OCI-M2 (cell line): ENCODE data around the gene CHMP3.
"Not testable (repeated sequence)": the region's sequence is repeated elsewhere in the genome, so short reads cannot be mapped to it uniquely, and the experiment has no call there.

Experiments used
- DNase-seq: peaks from one replicate; lab custom pipeline; 2025; ENCODE audit not compliant: unreplicated experiment; lab: John Stamatoyannopoulos, UW

The CHMP3 gene

DNA sequence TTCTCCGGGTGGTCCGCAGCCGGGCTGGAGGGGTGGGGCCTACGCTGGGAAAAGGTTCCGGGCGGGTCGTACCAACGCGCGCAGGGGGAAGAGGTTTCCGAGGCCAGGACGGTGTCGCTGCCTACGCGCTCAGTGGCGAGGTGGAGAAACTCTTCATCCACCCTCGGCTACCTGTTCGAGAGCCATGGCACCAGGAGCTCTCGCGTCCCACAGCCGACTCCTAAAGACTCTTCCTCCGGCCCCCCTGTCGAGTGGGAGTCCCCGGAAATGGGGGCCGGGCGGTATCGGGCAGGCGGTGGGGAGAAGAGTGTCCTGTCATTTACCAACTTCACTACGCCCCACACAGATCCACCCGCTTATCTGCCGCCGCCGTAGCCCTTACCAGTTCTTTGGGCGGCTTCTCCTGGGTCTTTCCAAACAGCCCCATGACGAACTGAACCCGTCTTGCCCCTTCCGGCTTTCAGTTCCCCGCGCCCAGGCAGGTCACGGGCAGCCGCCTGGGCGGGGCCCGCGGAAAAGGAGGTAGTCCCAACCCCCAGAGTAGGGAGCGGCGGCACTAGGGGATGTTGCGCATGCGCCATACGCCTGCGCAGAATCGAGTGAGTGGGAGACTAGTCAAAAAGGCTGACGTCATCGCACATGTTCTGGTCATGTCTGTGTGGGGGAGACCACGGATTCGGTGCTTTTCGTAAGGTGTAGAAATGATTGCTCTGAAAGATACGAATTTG is at the start of gene CHMP3:
Gene CHMP3, minus strand, starts transcription at position 522 of the 728 bp plus-strand sequence. Its CDS starts 95 bp downstream, at position 427.
- peak; percentile 80 for DNase-seq

DNA sequence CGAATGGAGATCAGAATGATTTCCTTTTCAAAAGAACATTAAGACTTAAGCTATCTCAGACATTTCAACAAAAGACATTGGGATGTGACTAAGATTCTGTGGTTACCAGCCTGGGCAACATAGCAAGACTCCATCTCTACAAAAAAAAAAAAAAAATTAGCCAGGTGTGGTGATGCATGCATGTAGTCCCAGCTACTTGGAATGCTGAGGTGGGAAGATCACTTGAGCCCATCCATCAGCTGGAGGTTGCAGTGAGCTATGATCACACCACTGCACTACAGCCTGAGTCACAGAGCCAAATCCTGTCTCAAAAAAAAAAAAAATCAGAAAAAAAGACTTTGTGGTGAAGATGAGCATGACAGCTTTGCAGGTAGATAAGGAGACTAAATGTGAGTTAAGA is 47.6 kb upstream of the CHMP3 start:
- DNase-seq = no peak

DNA sequence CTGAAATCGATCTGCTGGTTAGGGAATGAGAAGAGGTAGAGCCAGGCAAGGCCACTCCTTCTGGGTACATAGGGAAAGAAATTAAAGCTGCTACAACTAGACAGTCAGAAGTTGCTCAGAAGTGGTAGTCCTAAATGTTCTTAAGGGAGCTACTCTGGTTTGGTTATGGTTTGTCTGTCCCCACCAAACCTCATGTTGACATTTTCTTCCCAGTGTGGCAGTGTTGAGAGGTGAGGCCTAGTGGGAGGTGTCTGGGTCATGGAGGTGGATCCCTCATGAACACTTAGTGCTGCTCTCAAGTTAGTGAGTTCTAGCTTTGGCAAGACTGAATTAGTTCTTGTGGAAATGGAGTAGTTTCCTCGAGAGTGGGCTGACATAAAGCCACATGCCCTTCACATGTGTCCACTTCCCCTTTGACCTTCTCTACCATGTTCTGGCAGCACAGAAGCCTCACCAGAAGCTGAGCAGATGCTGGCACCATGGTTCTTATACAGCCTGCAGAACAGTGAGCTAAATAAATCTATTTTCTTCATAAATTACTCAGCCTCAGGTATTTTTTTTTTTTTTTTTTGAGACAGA is 45.7 kb upstream of the CHMP3 start:
- no peak for DNase-seq

DNA sequence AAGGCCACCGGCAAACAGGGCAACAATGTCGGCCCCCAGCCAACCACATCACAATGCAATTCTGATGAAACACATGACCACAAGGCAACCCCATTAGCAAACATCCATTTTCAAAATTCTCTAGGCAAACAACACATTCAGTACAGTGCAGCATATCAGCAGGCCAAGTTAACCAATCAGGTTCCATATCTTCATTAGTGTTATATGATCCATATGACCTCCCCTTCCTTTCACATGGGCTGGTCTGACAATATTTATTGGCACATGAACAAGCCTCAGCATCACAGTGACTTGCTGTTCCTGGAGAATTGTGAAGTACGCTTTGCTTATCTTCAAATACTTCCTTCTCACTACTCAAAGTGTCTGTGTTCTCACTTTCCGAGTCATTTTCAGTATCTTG is 40.7 kb upstream of the CHMP3 start:
- no peak for DNase-seq

DNA sequence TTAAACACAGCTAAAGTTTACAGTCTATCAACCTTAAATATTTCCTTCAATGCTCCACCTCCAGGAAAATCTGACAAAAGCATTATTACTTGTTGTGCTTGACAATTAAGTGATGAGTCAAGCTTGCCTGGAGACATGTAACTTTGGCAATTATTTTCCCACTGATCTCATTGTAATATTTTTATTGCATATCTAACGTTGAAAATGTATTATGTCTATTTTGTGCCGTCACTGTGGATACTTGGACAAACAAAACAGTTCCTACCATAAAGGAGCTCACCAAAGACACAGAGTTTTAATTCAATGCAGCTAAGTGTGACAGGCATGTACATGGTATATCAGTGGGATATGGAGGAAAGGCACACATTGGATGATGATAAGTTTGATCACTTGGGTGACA is 35.7 kb upstream of the CHMP3 start:
- no peak for DNase-seq

DNA sequence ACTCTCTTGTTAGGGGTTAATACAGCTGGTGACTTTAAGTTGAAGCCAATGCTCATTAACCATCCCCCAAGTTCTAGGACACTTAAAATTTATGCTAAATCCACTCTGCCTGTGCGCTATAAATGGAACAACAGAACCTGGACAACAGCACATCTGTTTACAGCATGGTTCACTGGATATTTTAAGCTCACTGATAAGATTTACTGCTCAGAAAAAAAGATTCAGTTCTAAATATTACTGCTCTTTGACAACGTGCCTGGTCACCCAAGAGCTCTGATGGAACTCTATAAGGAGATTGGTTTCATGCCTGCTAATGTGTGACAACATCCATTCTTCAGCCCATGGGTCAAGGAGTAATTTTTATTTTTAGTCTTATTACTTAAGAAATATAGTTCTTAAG is 32.9 kb upstream of the CHMP3 start:
- no peak for DNase-seq

DNA sequence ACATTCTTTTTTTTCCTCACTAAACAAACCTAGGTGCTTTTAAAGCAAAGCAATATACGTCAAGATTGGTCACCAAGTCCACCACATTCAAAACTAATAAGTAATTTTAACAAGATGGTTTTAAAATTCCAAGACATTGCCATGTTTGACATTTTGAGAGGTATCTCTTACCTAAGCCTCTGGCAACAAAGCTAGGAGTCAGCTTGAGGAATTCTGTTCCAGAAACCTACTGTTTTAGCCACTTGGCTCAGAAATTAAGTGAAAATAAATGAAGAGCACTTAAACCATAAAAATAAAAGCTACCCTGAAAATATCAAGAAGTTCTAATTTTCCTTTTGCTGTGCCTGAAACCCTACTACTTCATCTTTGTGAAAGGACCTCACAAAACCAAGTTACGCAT is 30.0 kb upstream of the CHMP3 start:
- DNase-seq = no peak

DNA sequence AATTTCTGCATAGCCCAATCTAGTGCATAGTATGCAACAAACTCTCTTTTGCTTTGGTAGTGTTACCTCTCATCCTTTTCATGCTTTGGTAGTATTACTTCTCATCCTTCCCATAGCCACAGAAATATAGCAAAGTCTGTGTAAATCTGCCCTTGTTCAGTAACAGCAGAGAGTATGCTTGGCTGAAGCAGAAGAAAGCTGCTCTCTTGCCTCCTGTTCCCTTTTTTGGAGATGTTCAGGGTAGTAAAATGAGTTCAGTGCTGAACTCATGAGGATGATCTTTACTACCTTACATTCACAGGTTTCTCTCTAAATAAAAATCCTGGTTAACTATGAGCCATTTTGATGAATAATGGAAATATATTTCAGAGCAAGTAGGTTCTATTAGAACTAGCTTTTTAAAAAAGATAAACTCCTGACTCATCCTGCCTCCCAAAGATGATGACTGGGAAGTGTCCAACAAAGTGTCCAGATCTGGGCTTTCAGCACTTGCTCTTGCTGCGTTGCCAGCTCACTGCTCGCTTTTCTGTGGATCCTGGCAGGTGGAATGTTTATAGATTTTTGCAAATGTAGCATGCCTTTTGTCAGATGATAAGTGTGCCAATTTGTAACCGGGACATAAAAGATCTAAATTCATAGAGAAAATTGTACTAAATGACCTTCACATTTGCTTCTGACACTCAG is 29.4 kb upstream of the CHMP3 start:
- no peak for DNase-seq

DNA sequence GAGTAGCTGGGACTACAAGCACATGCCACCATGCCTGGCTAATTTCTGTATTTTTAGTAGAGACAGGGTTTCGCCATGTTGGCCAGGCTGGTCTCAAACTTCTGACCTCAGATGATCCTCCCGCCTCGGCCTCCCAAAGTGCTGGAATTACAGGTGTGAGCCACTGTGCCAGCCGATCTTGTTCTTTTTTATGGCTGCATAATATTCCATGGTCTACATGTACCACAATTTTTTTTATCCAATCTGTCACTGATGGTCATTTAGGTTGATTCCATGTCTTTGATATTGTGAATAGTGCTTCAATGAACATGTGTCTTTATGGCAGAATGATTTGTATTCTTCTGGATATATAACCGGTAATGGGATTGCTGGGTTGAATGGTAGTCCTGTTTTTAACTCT is 26.5 kb upstream of the CHMP3 start:
- not testable (repeated sequence) for DNase-seq

DNA sequence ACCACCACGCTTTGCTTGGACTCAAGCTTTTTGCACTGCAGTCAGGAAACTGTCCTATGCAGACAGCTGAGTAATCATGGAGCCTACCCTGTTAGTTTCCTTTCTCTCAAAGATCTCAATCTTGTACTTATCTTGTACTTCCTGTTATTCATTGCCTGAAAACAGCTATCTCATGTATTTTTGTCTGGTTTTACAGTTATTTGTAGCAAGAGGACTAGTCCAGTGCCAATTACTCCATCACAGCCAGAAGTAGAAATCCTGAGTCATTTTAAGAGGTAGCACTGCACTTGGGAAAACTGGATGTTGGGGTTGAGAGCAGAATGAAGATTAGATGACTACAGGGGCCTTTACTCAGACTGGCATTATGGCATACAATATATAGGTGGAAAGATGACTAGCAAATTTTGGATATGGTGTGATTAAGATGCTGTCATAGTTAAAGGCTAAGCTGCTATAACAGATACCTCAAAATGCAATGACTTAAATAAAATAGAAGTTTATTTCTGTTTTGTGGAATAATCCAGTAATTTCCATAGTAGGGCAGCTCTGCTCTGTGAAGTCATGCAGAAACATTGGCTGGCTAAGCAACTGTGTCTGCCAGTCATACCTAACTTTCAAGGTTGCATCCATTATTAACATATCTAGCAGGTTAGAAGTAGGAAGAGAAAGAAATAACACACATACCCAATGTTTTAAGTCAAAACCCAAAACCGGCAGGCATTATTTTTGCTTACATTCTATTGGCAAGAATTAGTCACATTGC is 21.1 kb upstream of the CHMP3 start:
- DNase-seq = no peak

DNA sequence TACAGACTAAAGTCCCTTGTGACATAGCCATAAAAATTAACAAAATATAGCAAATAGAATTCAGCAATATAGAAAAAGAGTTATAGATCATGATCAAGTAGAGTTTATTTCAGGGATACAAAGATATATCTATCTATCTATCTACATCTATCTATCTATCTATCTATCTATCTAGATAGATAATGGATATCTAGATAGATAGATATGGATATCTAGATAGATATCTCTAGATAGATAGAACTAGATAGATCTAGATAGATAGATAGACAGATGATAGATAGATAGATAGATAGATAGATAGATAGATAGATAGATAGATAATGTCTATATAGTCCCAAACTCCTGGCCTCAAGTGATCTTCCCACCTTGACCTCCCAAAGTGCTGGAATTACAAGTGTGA is 17.3 kb upstream of the CHMP3 start:
- DNase-seq = no peak

DNA sequence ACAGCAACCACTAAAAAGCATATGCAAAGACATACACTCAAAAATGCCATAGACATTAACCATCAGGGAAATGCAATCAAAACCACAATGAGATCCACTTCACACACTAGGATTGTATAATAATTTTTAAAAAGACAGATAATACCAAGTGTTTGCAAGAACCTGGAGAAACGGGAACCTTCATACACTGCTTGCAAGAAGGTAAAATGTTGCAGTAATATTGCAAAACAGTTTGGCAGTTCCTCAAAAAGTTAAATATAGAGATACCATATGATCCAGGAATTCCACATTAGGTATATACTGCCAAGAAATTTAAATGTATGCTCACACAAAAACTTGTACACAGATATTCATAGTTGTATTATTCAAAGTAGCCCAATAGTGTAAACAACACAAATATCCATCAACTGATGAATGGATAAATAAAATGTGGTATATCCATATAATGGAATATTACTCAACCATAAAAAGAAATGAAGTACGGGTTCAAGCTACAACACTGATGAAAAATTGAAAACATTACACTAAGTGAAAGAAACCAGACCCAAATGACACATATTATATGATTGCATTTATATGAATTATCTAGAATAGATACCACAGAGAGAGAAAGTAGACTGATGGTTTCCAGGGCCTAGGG is 14.7 kb upstream of the CHMP3 start:
- no peak for DNase-seq

DNA sequence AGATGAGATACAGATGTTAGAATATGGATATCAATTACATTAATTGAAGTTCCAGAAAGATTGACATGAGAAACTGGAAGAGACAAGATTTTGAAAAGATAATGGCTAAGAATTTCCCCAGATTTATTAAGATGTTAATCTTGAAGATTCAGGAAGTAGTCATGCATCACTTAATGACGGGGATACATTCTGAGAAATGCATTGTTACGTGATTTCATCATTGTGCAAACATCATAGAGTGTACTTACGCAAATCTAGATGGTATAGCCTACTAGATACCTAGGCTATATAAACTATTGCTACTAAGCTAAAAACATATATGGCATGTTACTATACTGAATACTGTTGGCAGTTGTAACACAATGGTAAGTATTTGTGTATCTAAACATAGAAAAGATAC is 6.8 kb upstream of the CHMP3 start:
- DNase-seq = no peak

DNA sequence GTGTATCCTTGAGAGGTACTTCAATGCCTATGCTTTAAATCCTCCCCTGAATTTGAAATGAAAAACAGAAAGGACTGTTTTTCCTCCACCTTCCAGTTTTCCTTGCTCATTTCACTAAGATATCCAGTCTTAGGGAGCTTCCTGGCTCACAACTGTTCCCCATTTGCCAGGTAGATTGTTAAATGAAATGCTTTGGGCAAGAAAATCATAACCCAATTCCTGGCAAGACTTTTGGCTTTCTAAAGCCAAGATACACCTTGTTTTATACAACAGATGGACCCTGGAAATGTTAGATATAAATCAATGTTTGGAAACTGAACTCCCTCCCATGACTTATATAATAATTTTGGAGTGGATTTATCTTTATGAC is 3.6 kb upstream of the CHMP3 start:
- DNase-seq = no peak

DNA sequence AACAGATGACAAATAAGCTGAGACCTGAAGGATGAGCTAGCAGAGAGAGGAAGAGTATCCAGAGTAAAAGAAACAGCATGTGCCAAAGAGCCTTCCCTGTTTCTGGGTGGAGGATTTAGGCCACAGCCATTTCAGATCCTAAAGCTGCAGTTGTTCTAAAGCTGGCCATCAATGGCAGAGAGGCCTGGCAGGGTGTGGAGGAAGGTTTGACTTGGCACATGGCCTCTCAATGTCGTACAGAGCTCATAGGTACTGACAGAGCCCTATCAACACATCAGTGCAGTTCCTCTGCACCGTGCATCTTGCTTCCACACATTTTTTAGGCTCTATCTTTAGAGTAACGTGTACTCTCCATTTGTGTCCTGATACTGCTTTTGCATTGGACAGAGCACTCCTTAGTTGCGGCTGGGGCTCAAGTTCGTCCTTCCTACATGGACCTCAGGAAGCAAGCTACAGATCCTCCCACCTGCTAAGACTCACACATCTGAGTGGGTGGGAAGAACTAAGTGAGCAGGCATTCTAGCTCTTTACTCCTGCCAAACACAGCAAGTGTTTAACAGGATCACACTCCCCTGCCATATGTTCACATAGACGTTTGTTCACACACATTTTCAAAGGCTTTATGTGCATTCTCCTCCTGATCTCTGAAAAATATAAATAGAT is 3.0 kb upstream of the CHMP3 start:
- DNase-seq = no peak

DNA sequence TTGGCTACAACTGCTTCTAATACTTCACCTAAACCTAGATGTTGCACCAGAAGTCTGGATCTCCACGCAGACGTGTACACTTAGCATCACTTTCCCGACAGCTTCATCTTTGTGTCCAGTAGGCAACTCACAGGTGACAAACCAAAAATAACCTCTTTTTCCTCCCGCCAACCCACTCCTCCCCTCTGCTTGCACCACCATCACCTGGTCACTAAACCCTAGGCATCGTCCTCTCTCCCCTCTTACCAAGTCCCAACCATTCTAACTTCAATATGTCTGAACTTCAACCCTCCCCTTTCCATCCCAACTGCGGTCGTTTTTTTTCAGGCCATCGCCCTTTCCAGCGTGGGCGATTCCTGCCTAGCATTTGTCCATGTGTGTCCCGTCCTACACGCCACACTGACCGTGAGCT is 413 bp upstream of the CHMP3 start:
- DNase-seq = no peak

DNA sequence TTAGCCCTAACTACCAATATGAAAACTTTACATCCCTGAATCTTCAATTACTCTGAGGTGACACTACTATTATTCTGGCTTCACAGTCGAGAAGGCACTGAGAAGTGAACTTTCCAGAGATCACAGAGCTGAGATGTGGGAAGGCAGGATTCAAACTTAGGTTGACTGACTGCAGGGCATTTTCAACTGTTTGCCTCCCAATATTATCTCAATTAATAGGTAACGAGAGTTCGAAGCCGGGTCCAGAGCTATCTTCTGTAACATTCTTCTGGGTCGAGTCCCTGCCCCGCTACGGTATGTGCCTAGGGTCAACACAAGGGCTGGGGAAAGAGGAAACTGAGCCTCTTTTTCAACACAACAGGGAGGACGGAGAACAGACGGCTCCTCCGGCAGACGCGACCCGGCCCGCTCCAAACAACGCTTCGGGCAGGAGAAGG is 740 bp downstream of the CHMP3 start:
- DNase-seq = no peak

DNA sequence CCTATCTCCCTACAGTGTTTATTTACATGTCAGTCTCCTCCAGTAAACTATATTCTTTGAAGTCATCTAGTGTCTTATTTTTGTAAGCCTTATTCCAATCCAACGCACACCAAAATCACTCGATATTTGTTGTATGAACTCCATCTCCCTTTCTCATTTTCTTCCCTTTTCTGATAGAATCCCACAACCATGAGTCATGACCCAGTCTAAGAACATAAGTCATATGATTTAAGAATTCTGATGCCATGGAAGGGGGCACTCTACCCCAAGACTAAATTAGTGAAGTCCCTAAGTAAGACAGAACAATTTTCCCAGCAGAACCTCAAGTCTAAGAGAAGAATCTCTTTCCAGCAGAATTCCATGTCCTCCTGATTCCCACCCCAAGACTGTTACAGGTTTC is 5.4 kb downstream of the CHMP3 start:
- no peak for DNase-seq

DNA sequence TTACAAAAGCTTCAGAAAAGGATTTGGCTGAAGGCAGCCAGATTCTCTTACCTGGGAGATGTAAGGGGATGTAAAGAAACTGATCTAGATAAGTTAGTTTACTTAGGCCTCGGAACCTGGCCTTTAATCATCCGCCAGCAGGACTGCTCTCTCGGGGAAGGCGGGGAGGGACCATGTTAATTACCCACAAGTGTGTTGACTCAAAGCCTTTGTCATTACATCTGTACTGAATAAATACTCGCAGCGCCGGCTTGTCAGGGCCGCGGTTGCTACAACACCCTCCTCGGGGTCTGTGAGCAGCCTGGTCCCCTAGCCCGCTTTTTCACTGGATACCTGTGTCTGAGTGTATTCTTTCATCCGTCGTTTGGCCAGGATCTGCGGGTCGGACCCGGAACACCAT is 6.7 kb downstream of the CHMP3 start:
- DNase-seq = no peak

DNA sequence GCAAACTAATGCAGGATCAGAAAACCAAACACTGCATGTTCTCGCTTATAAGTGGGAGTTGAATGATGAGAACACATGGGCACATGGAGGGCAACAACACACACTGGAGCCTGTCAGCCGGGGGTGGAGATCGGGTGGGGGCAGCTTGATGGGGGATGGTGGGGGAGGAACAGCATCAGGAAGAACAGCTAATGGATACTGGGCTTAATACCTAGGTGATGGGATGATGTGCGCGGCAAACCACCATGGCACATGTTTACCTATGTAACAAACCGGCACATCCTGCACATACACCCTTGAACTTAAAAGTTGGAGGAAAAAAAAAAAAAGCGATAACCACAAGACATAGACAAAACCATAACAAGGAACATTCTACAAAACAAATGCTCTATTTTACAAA is 10.4 kb downstream of the CHMP3 start:
- DNase-seq = no peak
